ENCODE data around the gene TSPAN2.

TSPAN2 gene

GRCh38 chr1:115123116-115123515, 33.8 kb upstream of the TSPAN2 start:
- Mint-ChIP-seq H3K9me3 (peaks cover 19 to 26% of the 10 kb centered on the region in 2 donors), H3K4me1 (no peaks in the 10 kb centered on the region), H3K4me3 (no peak overlapping the region), H3K27me3 (peaks cover 7 to 36% of the 10 kb centered on the region in 2 donors), H3K36me3 (peaks cover 3% of the 10 kb centered on the region in 2 donors), H3K27ac (no peak overlapping the region)
- ATAC-seq (replicated peaks) (no peak), DNase-seq (no peak)

- peaks cover 7 to 30% of the 10 kb centered on the region in 2 donors for H3K27me3 Mint-ChIP-seq
Measured at GRCh38 chr1:115121793-115122192, 32.5 kb upstream of the TSPAN2 start.

GRCh38 chr1:115120296-115120695, 31.0 kb upstream of the TSPAN2 start:
- H3K27ac Mint-ChIP-seq = no peak overlapping the region
- H3K36me3 Mint-ChIP-seq = peaks cover 3% of the 10 kb centered on the region in 2 donors
- no peaks in the 10 kb centered on the region for H3K4me1 Mint-ChIP-seq
- DNase-seq (no peak), ATAC-seq (replicated peaks) (no peak)
- peaks cover 7 to 30% of the 10 kb centered on the region in 2 donors for H3K27me3 Mint-ChIP-seq
- H3K9me3 Mint-ChIP-seq = peaks cover 19 to 26% of the 10 kb centered on the region in 2 donors
- no peak overlapping the region for H3K4me3 Mint-ChIP-seq

More at GRCh38 chr1:115121793-115122192, 32.5 kb upstream of the TSPAN2 start:
- peaks cover 3% of the 10 kb centered on the region in 2 donors for H3K36me3 Mint-ChIP-seq
- H3K9me3 Mint-ChIP-seq = peaks cover 19 to 26% of the 10 kb centered on the region in 2 donors
- no peak overlapping the region for H3K4me3 Mint-ChIP-seq
- DNase-seq (no peak), ATAC-seq (replicated peaks) (no peak)
- H3K27ac Mint-ChIP-seq = no peak overlapping the region
- no peaks in the 10 kb centered on the region for H3K4me1 Mint-ChIP-seq

GRCh38 chr1:115118611-115119010, 29.3 kb upstream of the TSPAN2 start:
- Mint-ChIP-seq H3K9me3 (peaks cover 15 to 17% of the 10 kb centered on the region in 2 donors), H3K27me3 (peaks cover 7 to 22% of the 10 kb centered on the region in 2 donors), H3K4me3 (no peak overlapping the region), H3K27ac (no peak overlapping the region), H3K36me3 (peaks cover 3% of the 10 kb centered on the region in 2 donors), H3K4me1 (no peaks in the 10 kb centered on the region)
- ATAC-seq (replicated peaks) = no peak
- DNase-seq = no peak

- H3K36me3 Mint-ChIP-seq = peaks cover 2% of the 10 kb centered on the region in 2 donors
- peaks cover 13 to 15% of the 10 kb centered on the region in 2 donors for H3K9me3 Mint-ChIP-seq
- ATAC-seq (replicated peaks) (no peak), DNase-seq (no peak)
- no peak overlapping the region for H3K27ac Mint-ChIP-seq
- no peaks in the 10 kb centered on the region for H3K4me1 Mint-ChIP-seq
- peaks cover 5 to 19% of the 10 kb centered on the region in 2 donors for H3K27me3 Mint-ChIP-seq
- H3K4me3 Mint-ChIP-seq = no peak overlapping the region
Measured at GRCh38 chr1:115118086-115118485, 28.8 kb upstream of the TSPAN2 start.

- Mint-ChIP-seq H3K36me3 (no peaks in the 10 kb centered on the region), H3K4me3 (no peak overlapping the region), H3K27ac (no peak overlapping the region), H3K9me3 (peaks cover 11 to 12% of the 10 kb centered on the region in 2 donors), H3K27me3 (peaks cover 4 to 15% of the 10 kb centered on the region in 2 donors), H3K4me1 (no peaks in the 10 kb centered on the region)
- ATAC-seq (replicated peaks) (no peak), DNase-seq (no peak)
Measured at GRCh38 chr1:115117298-115117697, 28.0 kb upstream of the TSPAN2 start.

- ATAC-seq (replicated peaks) = no peak
- peaks cover 4 to 10% of the 10 kb centered on the region in 2 donors for H3K27me3 Mint-ChIP-seq
- no peaks in the 10 kb centered on the region for H3K4me1 Mint-ChIP-seq
- DNase-seq = no peak
- H3K36me3 Mint-ChIP-seq = no peaks in the 10 kb centered on the region
- H3K9me3 Mint-ChIP-seq = peaks cover 7 to 9% of the 10 kb centered on the region in 2 donors
- H3K27ac Mint-ChIP-seq = no peak overlapping the region
- H3K4me3 Mint-ChIP-seq = no peak overlapping the region
Measured at GRCh38 chr1:115116512-115116911, 27.2 kb upstream of the TSPAN2 start.

- Mint-ChIP-seq H3K4me1 (no peaks in the 10 kb centered on the region), H3K27me3 (peaks cover 3 to 4% of the 10 kb centered on the region in 2 donors), H3K36me3 (no peaks in the 10 kb centered on the region), H3K27ac (no peak overlapping the region), H3K9me3 (peaks cover 4 to 7% of the 10 kb centered on the region in 2 donors), H3K4me3 (no peak overlapping the region)
- ATAC-seq (replicated peaks) (no peak), DNase-seq (no peak)
Measured at GRCh38 chr1:115115521-115116161, 26.3 kb upstream of the TSPAN2 start.

- H3K4me3 Mint-ChIP-seq = no peak overlapping the region
- no peaks in the 10 kb centered on the region for H3K4me1 Mint-ChIP-seq
- no peaks in the 10 kb centered on the region for H3K27me3 Mint-ChIP-seq
- H3K36me3 Mint-ChIP-seq = peaks cover 0 to 2% of the 10 kb centered on the region in 2 donors
- ATAC-seq (replicated peaks) (no peak), DNase-seq (no peak)
- no peak overlapping the region for H3K27ac Mint-ChIP-seq
- H3K9me3 Mint-ChIP-seq = no peaks in the 10 kb centered on the region
Measured at GRCh38 chr1:115114308-115114707, 25.0 kb upstream of the TSPAN2 start.

GRCh38 chr1:115113766-115114165, 24.5 kb upstream of the TSPAN2 start:
- H3K4me3 Mint-ChIP-seq = no peak overlapping the region
- H3K9me3 Mint-ChIP-seq = no peaks in the 10 kb centered on the region
- H3K27me3 Mint-ChIP-seq = no peaks in the 10 kb centered on the region
- ATAC-seq (replicated peaks) = no peak
- no peak overlapping the region for H3K27ac Mint-ChIP-seq
- DNase-seq = no peak
- no peaks in the 10 kb centered on the region for H3K4me1 Mint-ChIP-seq
- H3K36me3 Mint-ChIP-seq = peaks cover 0 to 2% of the 10 kb centered on the region in 2 donors

- no peak overlapping the region for H3K4me3 Mint-ChIP-seq
- DNase-seq = no peak
- H3K36me3 Mint-ChIP-seq = peaks cover 0 to 2% of the 10 kb centered on the region in 2 donors
Measured at GRCh38 chr1:115112496-115113375, 23.4 kb upstream of the TSPAN2 start.

GRCh38 chr1:115107516-115108260, 18.4 kb upstream of the TSPAN2 start:
- H3K27ac Mint-ChIP-seq = no peak overlapping the region
- no peak for DNase-seq

More at GRCh38 chr1:115112496-115113375, 23.4 kb upstream of the TSPAN2 start:
- peak; percentile 31 to 38 for ATAC-seq (replicated peaks)
- H3K4me1 Mint-ChIP-seq = no peaks in the 10 kb centered on the region
- no peak overlapping the region for H3K27ac Mint-ChIP-seq
- H3K9me3 Mint-ChIP-seq = no peaks in the 10 kb centered on the region
- H3K27me3 Mint-ChIP-seq = no peaks in the 10 kb centered on the region

GRCh38 chr1:115105831-115106230, 16.5 kb upstream of the TSPAN2 start:
- Mint-ChIP-seq H3K9me3 (no peaks in the 10 kb centered on the region), H3K27ac (no peak overlapping the region), H3K4me1 (no peaks in the 10 kb centered on the region), H3K4me3 (no peak overlapping the region), H3K27me3 (peaks cover 4 to 6% of the 10 kb centered on the region in 2 donors), H3K36me3 (peaks cover 0 to 2% of the 10 kb centered on the region in 2 donors)
- ATAC-seq (replicated peaks) (no peak), DNase-seq (no peak)

More at GRCh38 chr1:115107516-115108260, 18.4 kb upstream of the TSPAN2 start:
- no peak overlapping the region for H3K4me3 Mint-ChIP-seq
- no peak for ATAC-seq (replicated peaks)
- H3K27me3 Mint-ChIP-seq = peaks cover 4 to 6% of the 10 kb centered on the region in 2 donors
- peaks cover 0 to 2% of the 10 kb centered on the region in 2 donors for H3K36me3 Mint-ChIP-seq
- no peaks in the 10 kb centered on the region for H3K9me3 Mint-ChIP-seq
- H3K4me1 Mint-ChIP-seq = no peaks in the 10 kb centered on the region

- H3K27me3 Mint-ChIP-seq = no peaks in the 10 kb centered on the region
- H3K27ac Mint-ChIP-seq = peak overlapping the region; percentile 97
- DNase-seq = no peak
- no peaks in the 10 kb centered on the region for H3K36me3 Mint-ChIP-seq
- H3K4me1 Mint-ChIP-seq = peaks cover 17 to 25% of the 10 kb centered on the region in 2 donors
- peak overlapping the region; percentile 87 to 93 for H3K4me3 Mint-ChIP-seq
- peak in 1 of 2 donors; percentile 23 for ATAC-seq (replicated peaks)
- no peaks in the 10 kb centered on the region for H3K9me3 Mint-ChIP-seq
Measured at GRCh38 chr1:115099693-115100050, 10.4 kb upstream of the TSPAN2 start.

Measured in stimulated activated naive B cell treated with anti-CD40 and anti-IgM and Interleukin-4, amounts not matched to agents 10 μg/mL and 1 μg/mL and 100 μg/mL, for 72 hours (primary cell).